Fibroblast of mammary gland (primary cell): Measurements from ENCODE around the gene HSF2BP.

ENCODE experiments used
- DNase-seq: peaks from one replicate; pipeline ENCODE4 v3.0.0-alpha.2; 2010; ENCODE audit warnings: low read depth
- H3K4me3 ChIP-seq: 2 replicates; pipeline ENCODE4 v1.5.1; 2011; ENCODE audit warnings: low read depth, mild to moderate bottlenecking, low read length, moderate library complexity; ENCODE audit not compliant: control insufficient read depth
- CTCF ChIP-seq: conservative IDR thresholded peaks from 2 replicates; pipeline ENCODE4 v1.5.1; 2011; ENCODE audit warnings: low read depth, low read length, inconsistent platforms; ENCODE audit not compliant: control insufficient read depth, insufficient read depth

HSF2BP gene

GRCh38 chr21:43585514-43585913 is 73.8 kb downstream of the HSF2BP start:
- no peak for DNase-seq
- H3K4me3 ChIP-seq, result no peak overlapping the region
- no peak for TF ChIP-seq CTCF

GRCh38 chr21:43581453-43581852 is 77.8 kb downstream of the HSF2BP start:
- H3K4me3 ChIP-seq, result no peak overlapping the region
- TF ChIP-seq CTCF, result no peak
- no peak for DNase-seq

- TF ChIP-seq CTCF, result no peak
- no peak for DNase-seq
- no peak overlapping the region for H3K4me3 ChIP-seq
Measured at GRCh38 chr21:43578677-43579303, 80.5 kb downstream of the HSF2BP start.

- no peak overlapping the region for H3K4me3 ChIP-seq
- DNase-seq, result no peak
- TF ChIP-seq CTCF, result no peak
Measured at GRCh38 chr21:43575473-43575844, 83.8 kb downstream of the HSF2BP start.

- no peak for TF ChIP-seq CTCF
- no peak overlapping the region for H3K4me3 ChIP-seq
- DNase-seq, result no peak
Measured at GRCh38 chr21:43574741-43575472, 84.4 kb downstream of the HSF2BP start.

GRCh38 chr21:43573921-43574320 is 85.4 kb downstream of the HSF2BP start:
- no peak for TF ChIP-seq CTCF
- DNase-seq, result no peak
- no peak overlapping the region for H3K4me3 ChIP-seq

GRCh38 chr21:43572446-43572845 is 86.8 kb downstream of the HSF2BP start:
- no peak overlapping the region for H3K4me3 ChIP-seq
- no peak for TF ChIP-seq CTCF
- no peak for DNase-seq
